ENCODE data around the gene DLL1. TPM values are rescaled to one million over a fixed set of nuclear protein-coding genes. Genes with fewer than 3 reads are reported as not detected.

DLL1 gene
- total and polyA plus RNA-seq, 4 donors, result 0.13 to 30.5 (median 14.4) TPM

- Histone ChIP-seq H3K9me3 (ENCODE audit: control insufficient read depth, low read length) (no peaks in the 10 kb centered on the region), H3K27ac (ENCODE audit: low read depth in 1 of 2, low read length in 2 of 2) (no peak overlapping the region), H3K36me3 (ENCODE audit: control insufficient read depth in 1 of 2, insufficient read depth in 2 of 2, low read length in 1 of 2) (no peaks in the 10 kb centered on the region), H3K4me3 (ENCODE audit: low read length in 2 of 2) (no peak overlapping the region), H3K4me1 (ENCODE audit: control insufficient read depth in 1 of 2, insufficient read depth in 2 of 2, low read length in 2 of 2) (no peaks in the 10 kb centered on the region), H3K27me3 (ENCODE audit: control insufficient read depth in 1 of 2, insufficient read depth in 2 of 2, low read length in 1 of 2) (no peaks in the 10 kb centered on the region)
- WGBS, 2 donors, result 92% methylated on average over 36 of the region's 36 CpGs
- DNase-seq (peak; percentile 34 to 55), ATAC-seq (ENCODE audit: low FRiP score) (no peak)
- intact Hi-C loops (cut with DNase I), result no loop called here
Observed at GRCh38 chr6:170274713-170275560, 15.9 kb downstream of the DLL1 start.

GRCh38 chr6:170273681-170274080 lies 17.2 kb downstream of the DLL1 start:
- no peaks in the 10 kb centered on the region for H3K27me3 ChIP-seq (ENCODE audit: control insufficient read depth in 1 of 2, insufficient read depth in 2 of 2, low read length in 1 of 2)
- DNase-seq (no peak), ATAC-seq (ENCODE audit: low FRiP score) (no peak)
- H3K4me1 ChIP-seq (ENCODE audit: control insufficient read depth in 1 of 2, insufficient read depth in 2 of 2, low read length in 2 of 2), result no peaks in the 10 kb centered on the region
- 76 to 81% methylated on average over 7 of the region's 7 CpGs for WGBS, 2 donors
- intact Hi-C loops (cut with DNase I), result no loop called here
- no peaks in the 10 kb centered on the region for H3K9me3 ChIP-seq (ENCODE audit: control insufficient read depth, low read length)
- no peaks in the 10 kb centered on the region for H3K36me3 ChIP-seq (ENCODE audit: control insufficient read depth in 1 of 2, insufficient read depth in 2 of 2, low read length in 1 of 2)
- H3K4me3 ChIP-seq (ENCODE audit: low read length in 2 of 2), result no peak overlapping the region
- H3K27ac ChIP-seq (ENCODE audit: low read depth in 1 of 2, low read length in 2 of 2), result no peak overlapping the region

GRCh38 chr6:170273191-170273590 lies 17.7 kb downstream of the DLL1 start:
- H3K9me3 ChIP-seq (ENCODE audit: control insufficient read depth, low read length), result no peaks in the 10 kb centered on the region
- no peak overlapping the region for H3K4me3 ChIP-seq (ENCODE audit: low read length in 2 of 2)
- DNase-seq (peak in 1 of 2 donors; percentile 26), ATAC-seq (ENCODE audit: low FRiP score) (no peak)
- 94 to 95% methylated on average over 15 to 23 of the region's 23 CpGs for WGBS, 2 donors
- H3K36me3 ChIP-seq (ENCODE audit: control insufficient read depth in 1 of 2, insufficient read depth in 2 of 2, low read length in 1 of 2), result no peaks in the 10 kb centered on the region
- no peaks in the 10 kb centered on the region for H3K27me3 ChIP-seq (ENCODE audit: control insufficient read depth in 1 of 2, insufficient read depth in 2 of 2, low read length in 1 of 2)
- H3K4me1 ChIP-seq (ENCODE audit: control insufficient read depth in 1 of 2, insufficient read depth in 2 of 2, low read length in 2 of 2), result no peaks in the 10 kb centered on the region
- no peak overlapping the region for H3K27ac ChIP-seq (ENCODE audit: low read depth in 1 of 2, low read length in 2 of 2)
- intact Hi-C loops (cut with DNase I), result no loop called here

- DNase-seq (peak in 1 of 2 donors; percentile 25), ATAC-seq (ENCODE audit: low FRiP score) (no peak)
- Histone ChIP-seq H3K27ac (ENCODE audit: low read depth in 1 of 2, low read length in 2 of 2) (no peak overlapping the region), H3K4me1 (ENCODE audit: control insufficient read depth in 1 of 2, insufficient read depth in 2 of 2, low read length in 2 of 2) (no peaks in the 10 kb centered on the region), H3K4me3 (ENCODE audit: low read length in 2 of 2) (no peak overlapping the region), H3K36me3 (ENCODE audit: control insufficient read depth in 1 of 2, insufficient read depth in 2 of 2, low read length in 1 of 2) (no peaks in the 10 kb centered on the region), H3K27me3 (ENCODE audit: control insufficient read depth in 1 of 2, insufficient read depth in 2 of 2, low read length in 1 of 2) (no peaks in the 10 kb centered on the region), H3K9me3 (ENCODE audit: control insufficient read depth, low read length) (no peaks in the 10 kb centered on the region)
- 84 to 88% methylated on average over 30 of the region's 30 CpGs for WGBS, 2 donors
- intact Hi-C loops (cut with DNase I), result no loop called here
Observed at GRCh38 chr6:170272341-170273065, 18.4 kb downstream of the DLL1 start.

- Histone ChIP-seq H3K27me3 (ENCODE audit: control insufficient read depth in 1 of 2, insufficient read depth in 2 of 2, low read length in 1 of 2) (no peaks in the 10 kb centered on the region), H3K4me1 (ENCODE audit: control insufficient read depth in 1 of 2, insufficient read depth in 2 of 2, low read length in 2 of 2) (no peaks in the 10 kb centered on the region), H3K9me3 (ENCODE audit: control insufficient read depth, low read length) (no peaks in the 10 kb centered on the region), H3K36me3 (ENCODE audit: control insufficient read depth in 1 of 2, insufficient read depth in 2 of 2, low read length in 1 of 2) (no peaks in the 10 kb centered on the region), H3K27ac (ENCODE audit: low read depth in 1 of 2, low read length in 2 of 2) (no peak overlapping the region), H3K4me3 (ENCODE audit: low read length in 2 of 2) (no peak overlapping the region)
- 90 to 91% methylated on average over 32 of the region's 32 CpGs for WGBS, 2 donors
- ATAC-seq (ENCODE audit: low FRiP score) (no peak), DNase-seq (peak in 1 of 2 donors; percentile 78)
- intact Hi-C loops (cut with DNase I), result no loop called here
Observed at GRCh38 chr6:170271771-170272314, 19.0 kb downstream of the DLL1 start.

GRCh38 chr6:170270984-170271593 lies 19.8 kb downstream of the DLL1 start:
- ATAC-seq (ENCODE audit: low FRiP score) (no peak), DNase-seq (peak in 1 of 2 donors; percentile 29)
- intact Hi-C loops (cut with DNase I), result no loop called here
- H3K36me3 ChIP-seq (ENCODE audit: control insufficient read depth in 1 of 2, insufficient read depth in 2 of 2, low read length in 1 of 2), result no peaks in the 10 kb centered on the region
- no peak overlapping the region for H3K4me3 ChIP-seq (ENCODE audit: low read length in 2 of 2)
- 95 to 96% methylated on average over 18 to 19 of the region's 19 CpGs for WGBS, 2 donors
- H3K9me3 ChIP-seq (ENCODE audit: control insufficient read depth, low read length), result no peaks in the 10 kb centered on the region
- H3K4me1 ChIP-seq (ENCODE audit: control insufficient read depth in 1 of 2, insufficient read depth in 2 of 2, low read length in 2 of 2), result no peaks in the 10 kb centered on the region
- no peak overlapping the region for H3K27ac ChIP-seq (ENCODE audit: low read depth in 1 of 2, low read length in 2 of 2)
- no peaks in the 10 kb centered on the region for H3K27me3 ChIP-seq (ENCODE audit: control insufficient read depth in 1 of 2, insufficient read depth in 2 of 2, low read length in 1 of 2)

GRCh38 chr6:170269846-170270541 lies 20.9 kb downstream of the DLL1 start:
- no peak for ATAC-seq (ENCODE audit: low FRiP score)
- H3K27me3 ChIP-seq (ENCODE audit: control insufficient read depth in 1 of 2, insufficient read depth in 2 of 2, low read length in 1 of 2), result no peaks in the 10 kb centered on the region
- WGBS, 2 donors, result 82 to 86% methylated on average over 17 of the region's 17 CpGs
- H3K4me1 ChIP-seq (ENCODE audit: control insufficient read depth in 1 of 2, insufficient read depth in 2 of 2, low read length in 2 of 2), result no peaks in the 10 kb centered on the region
- intact Hi-C loops (cut with DNase I), result no loop called here
- no peaks in the 10 kb centered on the region for H3K9me3 ChIP-seq (ENCODE audit: control insufficient read depth, low read length)
- H3K27ac ChIP-seq (ENCODE audit: low read depth in 1 of 2, low read length in 2 of 2), result no peak overlapping the region
- no peak overlapping the region for H3K4me3 ChIP-seq (ENCODE audit: low read length in 2 of 2)
- peak in 1 of 2 donors; percentile 21 for DNase-seq
- H3K36me3 ChIP-seq (ENCODE audit: control insufficient read depth in 1 of 2, insufficient read depth in 2 of 2, low read length in 1 of 2), result no peaks in the 10 kb centered on the region

GRCh38 chr6:170269151-170269845 lies 21.6 kb downstream of the DLL1 start:
- Histone ChIP-seq H3K4me1 (ENCODE audit: control insufficient read depth in 1 of 2, insufficient read depth in 2 of 2, low read length in 2 of 2) (no peaks in the 10 kb centered on the region), H3K27me3 (ENCODE audit: control insufficient read depth in 1 of 2, insufficient read depth in 2 of 2, low read length in 1 of 2) (no peaks in the 10 kb centered on the region), H3K4me3 (ENCODE audit: low read length in 2 of 2) (no peak overlapping the region), H3K36me3 (ENCODE audit: control insufficient read depth in 1 of 2, insufficient read depth in 2 of 2, low read length in 1 of 2) (no peaks in the 10 kb centered on the region), H3K27ac (ENCODE audit: low read depth in 1 of 2, low read length in 2 of 2) (no peak overlapping the region), H3K9me3 (ENCODE audit: control insufficient read depth, low read length) (no peaks in the 10 kb centered on the region)
- 85 to 87% methylated on average over 22 of the region's 22 CpGs for WGBS, 2 donors
- ATAC-seq (ENCODE audit: low FRiP score) (no peak), DNase-seq (peak in 1 of 2 donors; percentile 31)
- intact Hi-C loops (cut with DNase I), result no loop called here
